NCI-H345 (cell line): ENCODE data around the gene UQCRQ.
A peak's percentile ranks its signal among the peaks of the same experiment; 100 is the strongest.

ENCODE experiments used
- DNase-seq: peaks from one replicate; lab custom pipeline; 2025; lab: John Stamatoyannopoulos, UW

The UQCRQ gene

GRCh38 chr5:132871459-132872284 lies 5.2 kb downstream of the UQCRQ start:
- no peak for DNase-seq

DNA sequence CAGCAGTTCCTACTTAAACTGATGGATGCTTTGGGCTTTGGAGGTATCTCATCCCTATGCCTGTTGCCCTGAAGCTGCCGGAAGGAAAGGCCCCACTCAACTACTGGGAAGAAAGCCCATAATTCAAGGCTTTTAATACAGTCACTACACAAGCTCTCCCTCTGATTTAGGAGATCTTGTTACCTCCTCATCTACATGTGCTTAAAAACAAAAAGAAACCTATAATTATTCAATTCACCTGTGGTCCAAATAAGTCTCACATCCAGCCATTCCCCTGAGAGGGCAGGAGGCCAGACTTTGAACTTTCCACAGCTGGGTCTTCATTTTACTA lies 6.3 kb downstream of the UQCRQ start:
- no peak for DNase-seq

DNA sequence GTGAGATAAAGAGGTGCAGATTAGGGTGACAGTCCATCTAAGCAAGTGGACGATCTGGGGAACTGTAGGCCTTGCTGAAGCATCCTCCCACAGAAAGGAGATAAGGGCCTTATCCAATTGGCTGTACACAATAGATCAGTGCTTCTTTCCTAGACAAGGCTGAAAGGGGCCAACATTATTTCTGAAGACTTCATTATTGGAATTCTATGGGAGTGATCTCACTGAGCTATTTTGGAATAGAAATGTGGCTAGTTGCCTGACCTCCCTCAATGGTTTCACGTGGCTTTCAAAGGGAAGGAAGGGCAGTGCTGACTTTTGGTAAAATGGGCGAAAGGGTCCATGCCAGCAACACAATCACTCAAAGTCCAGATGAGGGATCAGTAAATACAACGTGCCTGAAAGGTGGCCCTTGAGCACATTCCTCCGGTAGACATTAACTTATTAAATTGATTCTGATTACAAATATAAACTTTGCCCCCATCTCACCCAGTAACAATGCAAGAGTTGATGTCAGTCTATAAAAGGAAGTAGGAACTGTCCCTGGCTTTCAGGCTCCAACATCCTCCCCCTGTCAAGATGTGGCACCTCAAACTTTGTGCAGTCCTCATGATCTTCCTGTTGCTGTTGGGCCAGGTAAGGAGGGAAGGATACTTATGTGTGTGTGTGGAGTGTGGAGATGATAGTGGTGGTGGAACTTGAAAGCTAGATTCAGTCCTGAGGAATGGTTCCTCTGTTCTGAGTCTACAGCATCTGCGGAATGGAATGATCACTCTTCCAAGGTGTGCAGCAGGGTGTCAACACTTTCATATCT lies 6.9 kb downstream of the UQCRQ start, which contains the start of gene LEAP2:
TSS of gene LEAP2 (plus strand) at position 550 of the 811 bp plus-strand sequence. CDS start at position 577, 27 bp downstream.
- DNase-seq = no peak

DNA sequence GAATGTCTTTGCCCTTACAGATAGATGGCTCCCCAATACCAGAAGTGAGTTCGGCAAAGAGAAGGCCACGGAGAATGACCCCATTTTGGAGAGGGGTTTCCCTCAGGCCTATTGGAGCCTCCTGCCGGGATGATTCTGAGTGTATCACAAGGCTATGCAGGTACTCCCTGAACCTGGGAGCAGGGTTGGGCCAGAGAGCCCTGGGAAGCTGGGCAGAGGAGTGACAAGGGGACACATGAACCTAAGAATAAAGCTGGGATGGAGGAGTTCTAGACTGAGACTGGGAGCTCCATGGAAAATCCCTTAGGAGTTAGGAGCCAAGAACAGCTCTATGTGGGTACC lies 7.5 kb downstream of the UQCRQ start:
- DNase-seq = no peak

- no peak for DNase-seq
These were observed 9.7 kb downstream of the UQCRQ start for GRCh38 chr5:132876020-132876759.

DNA sequence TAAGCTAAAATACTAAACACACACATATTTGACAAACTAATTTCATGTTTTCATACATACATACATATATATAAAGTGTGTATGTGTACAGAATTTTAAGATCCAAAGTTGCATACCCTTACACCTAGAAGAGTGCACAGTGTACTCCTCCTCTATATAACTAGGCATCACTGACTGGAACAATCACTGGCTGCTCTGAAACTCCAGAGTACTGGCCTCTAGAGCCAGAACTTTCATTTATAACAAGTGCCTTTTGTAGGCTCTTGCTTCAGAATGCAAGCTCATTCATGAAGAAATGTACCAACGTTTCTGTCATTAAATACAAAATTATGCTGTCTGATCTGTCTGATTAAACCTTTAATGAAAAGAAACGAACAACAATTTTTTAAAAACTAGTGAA lies 11.0 kb downstream of the UQCRQ start:
- DNase-seq = no peak

DNA sequence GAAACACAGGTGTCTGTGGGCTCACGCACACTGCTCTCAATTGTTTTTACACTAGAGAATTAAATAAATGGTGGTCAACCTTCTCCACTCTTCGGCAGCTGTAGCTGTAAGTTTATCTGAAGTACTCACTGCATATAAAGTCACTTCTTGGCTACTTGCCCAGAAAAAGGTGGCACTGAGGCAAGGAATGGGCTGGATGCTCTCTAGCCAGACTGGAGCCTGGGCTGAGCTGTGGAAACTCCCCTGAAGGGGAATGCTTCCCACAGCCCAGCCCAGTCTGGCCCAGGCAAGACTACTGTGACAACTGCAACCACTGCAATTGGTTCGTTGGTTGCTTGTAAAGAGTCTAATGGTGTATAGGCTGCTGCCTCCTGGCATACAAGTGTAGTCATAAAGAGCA lies 11.5 kb downstream of the UQCRQ start:
- DNase-seq = peak; percentile 53

DNA sequence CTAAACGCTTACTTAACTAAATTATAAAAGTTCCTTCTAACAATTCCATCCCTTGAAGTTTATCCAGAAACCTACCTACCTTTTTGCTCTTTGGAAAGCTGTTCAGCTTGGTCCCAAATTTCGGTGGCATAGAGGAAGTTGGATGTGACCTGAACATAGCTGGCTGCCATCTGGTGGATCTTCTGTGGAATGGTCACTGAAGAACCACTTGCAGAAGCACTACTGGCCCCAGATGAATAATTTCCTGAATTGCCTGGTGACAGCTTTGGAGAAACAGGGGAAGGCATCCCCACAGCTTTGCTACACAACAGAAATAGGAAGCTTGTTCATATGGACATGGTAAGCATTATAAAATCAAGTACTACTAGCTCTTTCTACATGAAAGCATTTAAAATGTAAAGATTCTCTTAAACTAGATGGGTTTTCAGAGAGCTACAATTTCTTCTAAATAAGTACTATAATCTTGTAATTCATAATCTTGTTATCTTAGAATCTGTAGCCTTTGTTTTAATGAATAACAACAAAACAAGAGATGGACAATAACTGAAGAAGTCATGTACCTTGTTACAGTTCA lies 16.9 kb downstream of the UQCRQ start:
- peak; percentile 41 for DNase-seq

- no peak for DNase-seq
These were observed 18.1 kb downstream of the UQCRQ start for GRCh38 chr5:132884548-132884947.

- DNase-seq = no peak
These were observed 19.8 kb downstream of the UQCRQ start for GRCh38 chr5:132886064-132886823.

DNA sequence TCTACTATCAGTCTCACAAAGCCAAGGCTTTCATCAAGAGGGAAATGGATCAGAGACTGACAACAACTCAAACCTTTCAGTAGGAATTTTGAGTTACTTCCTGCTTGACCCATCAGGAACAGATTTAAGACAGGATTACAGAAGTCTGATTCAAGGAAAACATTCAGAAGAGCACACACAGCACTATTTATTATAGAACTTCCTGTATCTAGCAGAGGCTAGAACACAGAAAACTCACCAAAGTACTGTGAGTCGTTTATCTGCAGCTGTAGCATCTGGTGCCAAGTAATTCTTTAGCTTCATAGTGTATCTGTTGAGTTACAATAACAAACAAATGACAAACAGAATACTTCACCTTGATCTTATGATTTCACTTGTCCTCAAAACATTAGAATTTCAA lies 20.8 kb downstream of the UQCRQ start:
- DNase-seq = no peak

- DNase-seq = no peak
These were observed 23.1 kb downstream of the UQCRQ start for GRCh38 chr5:132889501-132889900.

DNA sequence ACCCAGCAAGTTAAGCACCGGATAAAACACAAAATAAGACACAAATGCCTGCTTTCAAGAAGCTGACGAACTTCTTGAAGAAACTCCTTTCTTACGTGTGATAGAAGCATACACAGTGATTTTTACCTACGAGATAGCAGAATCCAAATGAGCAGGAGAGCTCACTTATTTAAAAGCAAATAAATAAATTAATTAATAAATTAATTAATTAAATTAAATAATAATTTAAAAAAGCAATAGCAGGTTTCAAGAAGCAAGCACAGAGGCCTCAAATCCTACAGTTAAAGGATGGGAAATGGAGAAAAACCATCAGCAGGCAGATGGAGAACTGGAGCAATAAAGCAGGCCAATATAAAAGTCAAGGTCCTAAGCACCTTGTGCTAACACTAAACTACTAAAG lies 24.4 kb downstream of the UQCRQ start:
- no peak for DNase-seq

DNA sequence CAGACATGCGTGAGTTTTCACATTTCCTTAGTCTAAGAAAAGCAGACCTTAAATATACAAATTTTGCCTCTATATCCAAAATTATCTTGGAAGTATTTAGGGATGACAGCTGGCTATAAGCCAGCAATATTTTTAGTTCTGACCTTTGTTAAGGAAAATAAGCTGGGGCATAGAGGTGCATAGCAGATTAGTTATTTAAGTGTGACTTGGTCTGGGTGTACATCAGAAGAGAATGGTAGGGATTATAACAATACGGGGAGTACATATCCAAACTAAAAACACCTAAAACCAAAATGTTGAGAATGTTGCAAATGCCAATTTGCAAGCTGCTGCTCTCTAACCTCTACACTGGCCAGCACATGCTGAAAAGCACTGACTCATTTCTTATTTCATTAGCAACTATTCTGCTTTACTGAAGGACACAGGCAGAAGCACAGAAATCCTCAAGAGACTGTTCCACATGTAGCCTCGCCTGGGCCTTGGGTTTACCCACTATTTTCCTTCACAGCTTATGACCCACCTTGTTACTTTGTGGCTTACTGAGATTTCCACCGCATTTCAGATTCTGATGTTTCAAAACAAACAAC lies 29.4 kb downstream of the UQCRQ start:
- no peak for DNase-seq

GRCh38 chr5:132896685-132897084 lies 30.2 kb downstream of the UQCRQ start:
- no peak for DNase-seq

GRCh38 chr5:132898094-132898493 lies 31.7 kb downstream of the UQCRQ start:
- no peak for DNase-seq

DNA sequence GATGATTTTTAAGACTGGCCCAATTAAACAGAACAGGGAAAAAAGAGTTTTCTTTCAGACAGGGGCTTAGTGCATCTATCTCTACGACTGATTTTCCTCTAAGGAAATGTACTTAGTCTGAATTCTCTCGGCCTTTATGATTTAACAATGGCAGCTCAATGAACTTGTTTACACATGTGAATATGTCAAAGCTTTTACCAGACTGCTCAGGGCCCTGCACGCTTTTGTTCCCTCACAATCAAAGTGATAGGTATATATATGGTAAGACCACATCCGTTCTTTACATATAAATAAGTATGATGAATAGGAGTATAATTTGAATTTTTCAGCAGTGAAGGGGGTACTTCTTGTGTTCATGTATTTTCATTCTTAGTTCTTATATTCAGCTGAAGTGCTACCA lies 34.6 kb downstream of the UQCRQ start:
- DNase-seq = no peak

DNA sequence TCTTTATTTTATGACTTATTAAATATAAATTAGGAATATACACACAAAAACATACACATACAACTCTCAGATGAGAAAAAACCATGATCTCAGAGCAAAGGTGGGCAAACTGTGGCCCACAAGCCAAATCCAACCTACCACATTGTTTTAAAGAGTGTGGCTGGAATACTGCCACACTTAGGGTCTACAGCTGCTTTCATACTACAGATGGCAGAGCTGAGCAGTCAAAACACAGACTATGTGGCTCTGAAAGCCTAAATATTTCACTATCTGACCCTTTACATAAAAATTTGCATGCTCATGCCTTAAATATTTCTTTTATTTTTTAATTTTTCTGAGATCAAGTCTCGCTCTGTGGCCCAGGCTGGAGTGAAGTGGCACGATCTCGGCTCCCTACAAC lies 35.3 kb downstream of the UQCRQ start:
- DNase-seq = no peak

DNA sequence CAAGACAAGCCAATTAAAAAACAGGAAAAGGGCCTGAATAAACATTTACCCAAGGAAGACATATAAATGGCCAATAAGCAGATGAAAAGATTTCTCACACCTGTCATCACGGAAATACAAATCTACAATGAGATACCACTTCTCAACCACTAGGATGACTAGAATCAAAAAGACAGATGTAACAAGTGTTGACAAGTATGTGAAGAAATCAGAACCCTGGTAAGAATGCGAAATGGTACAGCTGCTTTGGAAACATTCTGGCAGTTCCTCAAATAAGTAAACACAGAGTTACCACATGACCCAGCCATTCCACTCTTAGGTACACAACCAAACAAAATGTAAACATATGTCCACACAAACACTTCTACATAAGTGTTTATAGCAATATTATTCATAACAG lies 39.5 kb downstream of the UQCRQ start:
- DNase-seq = peak; percentile 1

DNA sequence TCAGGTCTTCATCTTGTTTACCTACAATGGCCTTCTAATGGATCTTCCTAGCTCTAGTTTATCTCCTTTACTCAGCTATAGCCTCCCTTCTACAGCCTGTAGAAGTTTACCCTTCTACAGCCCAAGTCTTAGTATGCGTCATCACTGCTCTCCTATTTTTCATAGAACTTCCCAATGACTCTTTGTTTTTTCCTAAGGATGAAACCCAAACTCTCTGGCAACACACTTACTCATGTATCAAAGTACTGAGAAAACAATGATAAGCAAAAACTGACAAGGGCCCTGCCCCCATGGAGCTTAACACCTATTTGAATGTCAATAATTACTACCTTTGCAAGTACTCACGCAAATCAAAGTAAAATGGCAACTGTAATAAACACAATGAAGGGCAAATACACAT lies 40.7 kb downstream of the UQCRQ start:
- no peak for DNase-seq

- DNase-seq = no peak
These were observed 43.3 kb downstream of the UQCRQ start for GRCh38 chr5:132909702-132910101.
